GM12892 (cell line): ENCODE data around the gene FGGY.

Experiments
- POLR2A ChIP-seq: IDR thresholded peaks from 2 replicates; pipeline ENCODE4 v1.6.1; 2011; ENCODE audit warnings: low read depth, low read length, control low read depth
- POLR2AphosphoS5 ChIP-seq: IDR thresholded peaks from 2 replicates; pipeline ENCODE4 v1.6.1; 2011; ENCODE audit warnings: low read depth, low read length, control low read depth
- TAF1 ChIP-seq: IDR thresholded peaks from 2 replicates; pipeline ENCODE4 v1.6.1; 2011; ENCODE audit warnings: low read depth, mild to moderate bottlenecking, control low read depth, low read length, borderline replicate concordance

DNA sequence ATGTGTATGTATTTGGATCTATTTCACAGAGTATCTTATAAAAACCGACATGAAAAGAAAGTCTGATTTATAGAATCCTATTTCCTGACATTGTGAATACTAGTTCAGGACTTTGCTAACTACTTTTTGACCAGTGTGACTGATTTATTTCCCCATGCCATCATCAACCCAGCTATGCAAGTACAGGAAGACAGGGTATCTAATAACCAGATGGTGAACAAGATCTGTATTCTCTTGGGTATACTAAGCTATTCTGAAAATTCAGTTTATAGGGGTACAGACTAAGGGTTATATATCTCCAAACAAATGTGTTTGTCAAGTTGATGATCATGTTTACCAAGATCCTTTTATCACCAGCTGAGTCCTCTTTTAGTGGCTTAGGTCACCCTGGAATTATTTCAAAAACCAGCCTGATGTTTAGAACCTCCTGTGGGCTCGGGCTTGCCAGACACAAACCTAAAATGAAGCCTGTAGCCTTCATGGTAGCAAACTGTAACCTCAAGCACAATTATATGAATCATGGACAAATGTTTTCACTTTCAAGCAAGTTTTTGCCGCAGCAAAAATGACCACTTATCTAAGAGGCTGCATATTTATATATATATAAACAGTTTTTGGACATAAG lies 185.1 kb downstream of the FGGY start:
- no peak for TF ChIP-seq TAF1
- no peak for TF ChIP-seq POLR2A
- no peak for TF ChIP-seq POLR2AphosphoS5
